Measurements from ENCODE around the gene TMBIM6.

GRCh38 chr12:49790741-49791555 lies 49.6 kb downstream of the TMBIM6 start:
- TF ChIP-seq CTCF (IDR thresholded peaks at IDR 0.05 in 8 of 11, conservative IDR thresholded peaks at IDR 0.05 in 3 of 11) (no peak), POLR2A (IDR thresholded peaks at IDR 0.05) (no peak)
